H1 (cell line): Measurements from ENCODE around the gene NELFCD. TPM values are rescaled to one million over a fixed set of nuclear protein-coding genes. Genes with fewer than 3 reads are reported as not detected.

Experiments used
- CTCF ChIA-PET: fragments of 300-600 bp; sonication (Branson Sonifier 250); formaldehyde crosslinking; loops from one replicate; lab custom pipeline; 2021; ENCODE audit not compliant: partially characterized antibody; lab: Charles Lee
- POLR2A ChIA-PET: fragments of 300-600 bp; sonication (Branson Sonifier 250); formaldehyde crosslinking; loops from one replicate; lab custom pipeline; 2021; ENCODE audit warnings: inconsistent platforms; ENCODE audit not compliant: partially characterized antibody; lab: Charles Lee
- DNase-seq, 2 experiments: peaks; one replicate each; pipeline versions ENCODE4 v3.0.0 to v3.0.0-alpha.2; 2010 to 2022; ENCODE audit warnings: low spot score in 2 of 2, low read depth in 1 of 2, mixed read lengths in 1 of 2
- FAIRE-seq: peaks from 2 replicates; lab custom pipeline; 2011; peaks lifted over from hg19 to GRCh38; lab: Jason Lieb, UNC
- H2AFZ ChIP-seq: 2 replicates; pipeline ENCODE4 v1.8.1; 2012; ENCODE audit warnings: low read length, inconsistent platforms
- H2AK5ac ChIP-seq: 2 replicates; pipeline ENCODE4 v1.6.1; 2013; ENCODE audit warnings: low read depth, low read length
- H2BK120ac ChIP-seq: replicated peaks from 2 replicates; pipeline ENCODE3; 2013; ENCODE audit warnings: low read depth, low read length, inconsistent platforms
- H2BK12ac ChIP-seq: 2 replicates; pipeline ENCODE4 v1.6.1; 2013; ENCODE audit warnings: low read depth, low read length
- H2BK15ac ChIP-seq: 2 replicates; pipeline ENCODE4 v1.6.1; 2013; ENCODE audit warnings: low read length
- H2BK20ac ChIP-seq: 2 replicates; pipeline ENCODE4 v1.6.1; 2013; ENCODE audit warnings: low read length
- H2BK5ac ChIP-seq: 2 replicates; pipeline ENCODE4 v1.6.1; 2013; ENCODE audit warnings: low read depth, low read length
- H3K14ac ChIP-seq: 2 replicates; pipeline ENCODE4 v1.6.1; 2013; ENCODE audit warnings: inconsistent platforms; ENCODE audit not compliant: insufficient read length
- H3K18ac ChIP-seq: 2 replicates; pipeline ENCODE4 v1.6.1; 2013; ENCODE audit warnings: low read length; ENCODE audit errors: extremely low read depth
- H3K23ac ChIP-seq: 2 replicates; pipeline ENCODE4 v1.6.1; 2013; ENCODE audit warnings: inconsistent platforms; ENCODE audit not compliant: insufficient read length
- H3K23me2 ChIP-seq: 2 replicates; pipeline ENCODE4 v1.6.1; 2013; ENCODE audit warnings: low read depth, low read length
- H3K27ac ChIP-seq: 2 replicates; pipeline ENCODE4 v1.6.1; 2011; ENCODE audit warnings: low read depth, low read length, inconsistent platforms
- H3K27me3 ChIP-seq, 4 experiments: replicated peaks in 1 of 4; 1 replicate in 1 of 4; 2 replicates in 3 of 4; pipeline versions ENCODE4 v1.6.1 to v1.8.1; 2011 to 2013; ENCODE audit warnings: low read length in 3 of 4, mild to moderate bottlenecking in 3 of 4, inconsistent platforms in 2 of 4, mixed read lengths in 2 of 4, moderate library complexity in 1 of 4; ENCODE audit not compliant: control insufficient read depth in 3 of 4, insufficient read depth in 3 of 4; ENCODE audit errors: extremely low read depth in 1 of 4
- H3K36me3 ChIP-seq, 4 experiments: 2 replicates each; pipeline versions ENCODE4 v1.6.1 to v1.8.1; 2011 to 2013; ENCODE audit warnings: mild to moderate bottlenecking in 4 of 4, low read length in 3 of 4, moderate library complexity in 2 of 4, control low read depth in 1 of 4, inconsistent platforms in 1 of 4; ENCODE audit not compliant: insufficient read depth in 4 of 4, control insufficient read depth in 2 of 4
- H3K4ac ChIP-seq: replicated peaks from 2 replicates; pipeline ENCODE3; 2013; ENCODE audit warnings: low read length, low read depth, mixed read lengths, inconsistent platforms; ENCODE audit not compliant: insufficient read length
- H3K4me1 ChIP-seq, 4 experiments: replicated peaks in 1 of 4; 1 replicate in 1 of 4; 2 replicates in 3 of 4; pipeline versions ENCODE4 v1.6.1 to v1.8.1; 2011 to 2013; ENCODE audit warnings: low read length in 3 of 4, inconsistent platforms in 2 of 4, mixed read lengths in 1 of 4; ENCODE audit not compliant: insufficient read depth in 4 of 4, control insufficient read depth in 3 of 4
- H3K4me2 ChIP-seq, 2 experiments: 2 replicates each; pipeline versions ENCODE4 v1.6.1 to v1.8.1; 2011 to 2013; ENCODE audit warnings: low read depth in 2 of 2, low read length in 2 of 2, control low read depth in 1 of 2, inconsistent platforms in 1 of 2, mild to moderate bottlenecking in 1 of 2; ENCODE audit not compliant: insufficient read depth in 1 of 2
- H3K4me3 ChIP-seq, 4 experiments: fragments of 200-600, 300-600 bp in 1 of 4; sonication (generic), shearing (Covaris generic), sonication (Bioruptor Twin) in 1 of 4; 2 replicates each; pipeline versions ENCODE4 v1.5.1 to v1.8.1; 2011 to 2016; ENCODE audit warnings: low read length in 4 of 4, low read depth in 3 of 4, control low read depth in 2 of 4, inconsistent platforms in 2 of 4, mild to moderate bottlenecking in 2 of 4, mixed read lengths in 1 of 4, moderate library complexity in 1 of 4; ENCODE audit not compliant: insufficient read depth in 2 of 4; ENCODE audit errors: extremely low read depth in 1 of 4
- H3K56ac ChIP-seq: replicated peaks from 2 replicates; pipeline ENCODE3; 2013; ENCODE audit warnings: low read depth, mild to moderate bottlenecking, mixed read lengths, low read length, inconsistent platforms; ENCODE audit not compliant: insufficient read length
- H3K79me1 ChIP-seq: 2 replicates; pipeline ENCODE4 v1.6.1; 2013; ENCODE audit warnings: low read depth, low read length, control low read depth
- H3K79me2 ChIP-seq, 2 experiments: 2 replicates each; pipeline versions ENCODE4 v1.6.1 to v1.8.1; 2012 to 2013; ENCODE audit warnings: low read length in 2 of 2, mild to moderate bottlenecking in 2 of 2, inconsistent platforms in 1 of 2; ENCODE audit not compliant: insufficient read depth in 2 of 2, control insufficient read depth in 1 of 2
- H3K9ac ChIP-seq, 4 experiments: replicated peaks in 1 of 4; 1 replicate in 1 of 4; 2 replicates in 3 of 4; pipeline versions ENCODE4 v1.6.1 to v1.8.1; 2011 to 2013; ENCODE audit warnings: low read depth in 3 of 4, low read length in 3 of 4, control low read depth in 2 of 4, mild to moderate bottlenecking in 2 of 4, moderate library complexity in 2 of 4, inconsistent platforms in 1 of 4; ENCODE audit errors: extremely low read depth in 1 of 4
- H3K9me3 ChIP-seq, 2 experiments: 2 replicates each; pipeline versions ENCODE4 v1.6.1 to v1.8.1; 2012 to 2013; ENCODE audit warnings: mild to moderate bottlenecking in 2 of 2, moderate library complexity in 2 of 2, control low read depth in 1 of 2, inconsistent platforms in 1 of 2, low read depth in 1 of 2, low read length in 1 of 2, mixed read lengths in 1 of 2; ENCODE audit not compliant: insufficient read depth in 2 of 2
- H4K20me1 ChIP-seq, 2 experiments: replicated peaks in 1 of 2; 2 replicates each; pipeline versions ENCODE3 to v1.8.1; 2011 to 2013; ENCODE audit warnings: inconsistent platforms in 2 of 2, low read length in 2 of 2, mild to moderate bottlenecking in 1 of 2; ENCODE audit not compliant: insufficient read depth in 2 of 2, control insufficient read depth in 1 of 2
- H4K5ac ChIP-seq: 2 replicates; pipeline ENCODE4 v1.6.1; 2013; ENCODE audit warnings: low read length, low read depth, mixed read lengths, inconsistent platforms; ENCODE audit not compliant: insufficient read length
- H4K8ac ChIP-seq: 2 replicates; pipeline ENCODE4 v1.8.0; 2013; ENCODE audit warnings: mild to moderate bottlenecking, moderate library complexity, low read length, inconsistent platforms; ENCODE audit not compliant: insufficient read depth; ENCODE audit errors: extremely low read depth
- H4K91ac ChIP-seq: replicated peaks from 2 replicates; pipeline ENCODE3; 2013; ENCODE audit warnings: low read length, mixed read lengths, inconsistent platforms; ENCODE audit not compliant: insufficient read length
- KDM1A ChIP-seq: fragments of 200-600, 300-600 bp; sonication (generic); IDR thresholded peaks from 2 replicates; pipeline ENCODE4 v1.7.1; 2016; ENCODE audit warnings: mild to moderate bottlenecking, low read length, borderline replicate concordance
- PHF8 ChIP-seq: fragments of 200-600 bp; sonication (generic); conservative IDR thresholded peaks from 2 replicates; pipeline ENCODE4 v1.7.1; 2012; ENCODE audit warnings: low read depth, mild to moderate bottlenecking, inconsistent platforms, low read length, moderate library complexity
- WGBS, 2 experiments: shearing (Covaris generic) in 1 of 2; methylation state at CpG; one replicate each; pipeline versions ENCODE4 v1.1.6 to v1.1.7; 2013 to 2015; ENCODE audit warnings: low lambda C conversion rate in 2 of 2, mixed read lengths in 2 of 2, inconsistent platforms in 1 of 2, low coverage in 1 of 2, missing lambda C conversion rate in 1 of 2; ENCODE audit not compliant: insufficient replicate concordance in 2 of 2, insufficient coverage in 1 of 2, insufficient read length in 1 of 2; ENCODE audit errors: extremely low coverage in 1 of 2, missing lambda C conversion rate in 1 of 2; 5-methylcytosine and 5-hydroxymethylcytosine counted together
- polyA plus RNA-seq, 7 experiments: library from polyadenylated mRNA; depleted of rRNA in 3 of 7; stranded (reverse) in 5 of 7; unstranded in 2 of 7; fragments of >200 nt in 5 of 7; fragments of 200-250 nt in 2 of 7; gene quantifications; 1 replicate in 5 of 7; 2 replicates in 1 of 7; 4 replicates in 1 of 7; pipeline versions ENCODE4 v1.2.1 to v1.2.3, GENCODE V29; 2011 to 2013; ENCODE audit warnings: missing spikeins in 2 of 7, mixed read lengths in 2 of 7
- total RNA-seq: library from RNA; stranded (reverse); fragmentation: NEBNext Ultra II Directional; extraction: Animal tissue kit (Norgen Biotek cat#: 25700); gene quantifications from 2 replicates; pipeline ENCODE4 v1.2.1, GENCODE V29; 2021

The NELFCD gene
- total and polyA plus RNA-seq, 2 of the 8 experiments (the other 6 are each of a cell fraction or from before 2014, with no cell fraction given) = 35.5 to 59.6 TPM

GRCh38 chr20:59002388-59002787, 21.3 kb downstream of the NELFCD start:
- Histone ChIP-seq H4K8ac (no peak overlapping the region), H3K14ac (no peak overlapping the region), H3K79me1 (no peaks in the 10 kb centered on the region), H3K79me2 (no peaks in the 10 kb centered on the region), H2BK120ac (no peak overlapping the region), H3K27ac (no peak overlapping the region), H3K23me2 (peaks cover 1% of the 10 kb centered on the region; the same call in 1 of the 2 replicates), H2AK5ac (no peak overlapping the region), H4K91ac (no peak overlapping the region), H3K9ac (no peak overlapping the region), H2BK12ac (no peak overlapping the region), H3K56ac (no peak overlapping the region), H2AFZ (no peak overlapping the region), H3K4me3 (no peak overlapping the region), H3K18ac (no peak overlapping the region), H4K5ac (no peak overlapping the region), H3K9me3 (no peaks in the 10 kb centered on the region), H3K4me1 (peaks cover 0 to 4% (median 3%) of the 10 kb centered on the region in 4 experiments; a peak in 2 of 7 replicates), H3K4ac (no peak overlapping the region), H3K36me3 (no peaks in the 10 kb centered on the region; a peak in 1 of 8 replicates), H2BK5ac (no peak overlapping the region), H3K4me2 (no peak overlapping the region), H2BK20ac (no peak overlapping the region), H3K27me3 (peaks cover 0 to 2% (median under 1%) of the 10 kb centered on the region in 4 experiments; a peak in 1 of 7 replicates), H3K23ac (no peak overlapping the region), H2BK15ac (no peak overlapping the region), H4K20me1 (peaks cover 0 to 6% of the 10 kb centered on the region in 2 experiments)
- TF ChIP-seq PHF8 = no peak
- TF ChIP-seq KDM1A = no peak
- DNase-seq (no peak), FAIRE-seq (no peak)
- POLR2A ChIA-PET = interaction anchor here (2.0 kb wide), 1 partner anchor 9 kb away, joined by 6 read pairs; no protein-coding TSS in a partner anchor
- CTCF ChIA-PET = interaction anchor here (0.6 to 0.8 kb wide), 2 partner anchors 8 to 219 kb away, joined by 4 to 5 read pairs; no protein-coding TSS in a partner anchor
- 85% methylated on average over 5 of the region's 8 CpGs; no CpG with 5 or more reads in 1 of the 2 experiments for WGBS, 2 experiments
